SH-SY5Y (cell line): ENCODE results near the gene AKAP6.

Experiments
- GATA2 ChIP-seq: IDR thresholded peaks from 2 replicates; pipeline ENCODE4 v1.6.1; 2011; ENCODE audit warnings: mild to moderate bottlenecking, low read depth, low read length
- GATA3 ChIP-seq: IDR thresholded peaks from 2 replicates; pipeline ENCODE4 v1.6.1; 2011; ENCODE audit warnings: low read depth, mild to moderate bottlenecking, low read length, moderate library complexity

GRCh38 chr14:32629236-32629635 is 300.1 kb downstream of the AKAP6 start:
- TF ChIP-seq GATA3: no peak
- TF ChIP-seq GATA2: no peak
